HG02852 (cell line): ENCODE measurements around the gene SOX15.
"Not testable (repeated sequence)": the region's sequence is repeated elsewhere in the genome, so short reads cannot be mapped to it uniquely, and the experiment has no call there.

Experiments used
- ATAC-seq: cut with Tn5 transposase; IDR thresholded peaks from one replicate; pipeline ENCODE4 v1.9.1; 2021; ENCODE audit warnings: mild to moderate bottlenecking, moderate library complexity; ENCODE audit not compliant: unreplicated experiment

The SOX15 gene

DNA sequence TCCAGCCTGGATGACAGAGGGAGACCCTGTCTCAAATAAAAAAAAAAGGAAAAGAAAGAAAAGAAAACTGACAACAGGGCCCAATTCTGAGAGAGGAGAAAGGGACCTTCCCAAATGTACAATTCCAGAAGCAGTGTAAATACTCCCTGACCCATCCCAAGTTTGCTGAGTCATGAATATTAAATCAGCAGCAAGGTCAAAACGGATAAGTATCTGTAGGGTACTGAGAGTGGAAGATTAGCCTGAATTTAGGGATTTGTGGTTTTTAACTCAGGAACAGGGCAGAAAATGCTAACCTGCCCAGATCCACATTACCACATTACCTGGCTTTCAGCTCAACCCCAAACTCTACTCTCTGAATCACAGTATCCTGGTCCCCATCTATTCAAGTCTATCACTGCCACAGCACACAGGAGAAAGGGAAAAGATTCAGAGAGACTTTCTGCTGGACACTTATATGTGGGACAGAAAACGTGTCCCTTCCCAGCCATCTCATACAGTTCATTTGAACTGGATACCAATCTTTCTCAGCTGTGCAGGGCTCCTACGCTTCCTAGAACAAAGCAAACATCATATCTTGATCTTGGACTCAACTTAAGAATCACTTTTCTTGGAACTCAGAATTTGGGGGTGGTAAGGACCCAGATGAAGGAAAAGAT lies 21.9 kb upstream of the SOX15 start:
- ATAC-seq, result no peak

DNA sequence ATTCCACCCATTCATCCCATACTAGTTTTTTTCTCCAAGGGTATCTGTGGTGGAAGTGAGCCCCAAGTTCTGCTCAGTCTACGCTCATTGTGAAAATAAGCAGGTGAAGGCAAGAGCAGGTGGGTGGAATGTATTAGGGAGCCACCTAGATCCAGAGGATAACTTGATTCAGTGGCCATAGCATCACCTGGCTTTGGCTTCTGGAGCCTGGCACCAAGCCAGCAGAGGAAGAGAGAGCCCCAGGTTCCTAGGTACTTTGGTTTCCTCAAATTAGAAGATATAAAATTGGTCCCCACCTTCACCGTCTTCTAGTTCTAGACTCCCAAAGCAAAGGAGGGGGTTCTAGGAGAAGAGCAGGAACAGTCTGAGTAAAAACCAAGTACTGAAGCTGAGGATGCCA lies 20.7 kb upstream of the SOX15 start:
- ATAC-seq, result no peak

- ATAC-seq, result no peak
Measured at GRCh38 chr17:7606280-7606679, 16.4 kb upstream of the SOX15 start.

GRCh38 chr17:7597561-7597960 lies 7.7 kb upstream of the SOX15 start:
- ATAC-seq, result not testable (repeated sequence)

- ATAC-seq, result no peak
Measured at GRCh38 chr17:7593296-7593695, 3.4 kb upstream of the SOX15 start.

GRCh38 chr17:7592422-7593021 lies 2.6 kb upstream of the SOX15 start:
- ATAC-seq, result no peak

DNA sequence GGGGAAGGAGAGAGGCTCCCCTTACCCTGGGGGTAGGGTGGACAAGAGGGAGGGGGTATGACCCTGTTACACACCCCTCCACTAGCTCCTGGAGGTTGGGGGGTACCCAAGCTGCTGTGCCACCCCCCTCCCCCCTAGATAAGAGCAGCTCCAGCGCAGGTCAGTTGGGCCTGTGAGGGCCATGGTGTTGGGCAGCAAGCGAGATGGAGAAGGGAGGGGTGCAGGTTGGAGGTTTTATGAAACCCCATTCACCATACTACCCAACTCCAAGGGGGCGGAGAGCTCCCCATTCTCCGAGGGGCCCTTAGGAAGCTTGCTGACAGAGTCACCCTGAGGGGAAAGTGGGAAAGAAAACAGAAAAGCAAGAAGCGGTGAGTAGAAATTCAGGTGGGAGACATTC lies 1.7 kb upstream of the SOX15 start:
- ATAC-seq, result no peak

- no peak for ATAC-seq
Measured at GRCh38 chr17:7590743-7591142, 849 bp upstream of the SOX15 start.

DNA sequence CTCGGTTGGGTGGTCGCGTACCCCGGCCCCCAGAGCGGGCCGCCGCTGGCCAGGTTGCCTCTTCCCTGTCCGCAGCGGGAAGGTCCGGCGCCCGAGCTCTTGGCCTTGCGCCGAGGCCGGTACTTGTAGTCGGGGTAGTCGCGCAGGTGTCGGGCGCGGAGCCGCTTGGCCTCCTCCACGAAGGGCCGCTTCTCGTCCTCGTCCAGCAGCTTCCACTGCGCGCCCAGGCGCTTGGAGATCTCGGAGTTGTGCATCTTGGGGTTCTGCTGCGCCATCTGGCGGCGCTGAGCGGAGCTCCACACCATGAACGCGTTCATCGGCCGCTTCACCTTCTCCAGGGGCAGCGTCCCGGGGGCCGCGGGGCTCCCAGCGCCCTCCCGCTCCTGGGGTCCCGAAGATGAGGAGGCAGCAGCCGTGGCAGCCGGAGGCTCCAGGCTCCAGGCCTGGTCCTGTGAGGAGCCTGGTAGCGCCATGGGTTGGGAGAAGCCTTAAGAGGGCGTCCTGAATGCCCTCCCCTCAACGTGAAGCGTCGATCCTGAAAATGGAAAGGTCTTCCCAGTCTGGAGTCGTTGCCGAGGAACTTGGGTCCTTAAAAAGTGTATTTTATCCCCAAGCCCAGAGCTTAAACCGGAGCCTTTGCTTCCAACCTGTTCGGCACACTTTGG lies 558 bp downstream of the SOX15 start:
- ATAC-seq, result no peak

- ATAC-seq, result no peak
Measured at GRCh38 chr17:7588553-7589203, 1.2 kb downstream of the SOX15 start.

- no peak for ATAC-seq
Measured at GRCh38 chr17:7587420-7588151, 2.3 kb downstream of the SOX15 start.

- no peak for ATAC-seq
Measured at GRCh38 chr17:7586673-7587419, 3.0 kb downstream of the SOX15 start.

GRCh38 chr17:7583253-7584109 lies 6.4 kb downstream of the SOX15 start, which contains the start of gene MPDU1:
MPDU1 (plus strand) TSS chr17:7583852; CDS start chr17:7583863, 11 bp downstream.
- ATAC-seq, result peak; percentile 72

- ATAC-seq, result no peak
Measured at GRCh38 chr17:7582396-7583252, 7.3 kb downstream of the SOX15 start.

GRCh38 chr17:7580604-7581575 lies 9.0 kb downstream of the SOX15 start:
- ATAC-seq, result no peak

GRCh38 chr17:7579834-7580603 lies 9.9 kb downstream of the SOX15 start:
- ATAC-seq, result no peak
